Adrenal gland (tissue), 12 donors: Measurements from ENCODE around the gene C4BPA. TPM values are rescaled to one million over a fixed set of nuclear protein-coding genes. Genes with fewer than 3 reads are reported as not detected.

Source experiments
- DNase-seq, 7 donors: peaks; one replicate each; pipeline ENCODE4 v3.0.0-alpha.2; 2019 to 2020
- H3K27ac ChIP-seq, 5 donors: fragments of 200-600 bp; sonication (generic) in 4 of 5; 1 replicate in 3 of 5; 2 replicates in 2 of 5; pipeline versions ENCODE4 v1.5.1 to v1.8.0; 2016 to 2020; ENCODE audit warnings: mild to moderate bottlenecking in 1 of 5
- H3K27me3 ChIP-seq: fragments of 200-600 bp; 2 replicates; pipeline ENCODE4 v1.8.0; 2021
- H3K36me3 ChIP-seq, 2 donors: fragments of 200-600 bp; replicated peaks in 1 of 2; 1 replicate in 1 of 2; 2 replicates in 1 of 2; pipeline versions ENCODE4 v1.5.1 to v1.8.0; 2018 to 2022
- H3K4me1 ChIP-seq, 2 donors: fragments of 200-600 bp; replicated peaks in 1 of 2; 1 replicate in 1 of 2; 2 replicates in 1 of 2; pipeline versions ENCODE4 v1.5.1 to v1.8.0; 2018 to 2021
- H3K4me3 ChIP-seq, 4 donors: fragments of 200-600 bp; sonication (generic) in 3 of 4; one replicate each; pipeline ENCODE4 v1.5.1; 2016 to 2018
- H3K9me3 ChIP-seq, 3 donors: fragments of 200-600 bp; sonication (generic) in 1 of 3; replicated peaks in 1 of 3; 1 replicate in 2 of 3; 2 replicates in 1 of 3; pipeline versions ENCODE4 v1.5.1 to v1.8.0; 2016 to 2021
- POLR2A ChIP-seq, 2 donors: fragments of 450-650 bp; IDR thresholded peaks; one replicate each; pipeline ENCODE4 v1.6.1; 2017; ENCODE audit warnings: antibody characterized with exemption in 2 of 2, mild to moderate bottlenecking in 2 of 2, moderate library complexity in 1 of 2
- WGBS, 4 donors: extraction: QIAGEN DNeasy Blood & Tissue Kit in 2 of 4; methylation state at CpG; one replicate each; pipeline versions ENCODE4 v1.1.5 to v1.1.7; 2013 to 2017; 5-methylcytosine and 5-hydroxymethylcytosine counted together
- intact Hi-C, 2 donors: fragments of 100-400 bp; cut with DNase I; formaldehyde crosslinking; loops; one replicate each; pipeline versions ENCODE4 v1.14.1 to v1.15.0; 2022 to 2023
- polyA plus RNA-seq, 3 donors: library from polyadenylated mRNA; stranded (reverse); fragments of 200-250 nt in 2 of 3; fragments of 350-450 nt in 1 of 3; fragmentation: Illumina TruSeq in 1 of 3; extraction: RNeasy Lipid Tissue Mini Kit (QIAGEN cat#74804) in 1 of 3; gene quantifications; one replicate each; pipeline ENCODE4 v1.2.3, GENCODE V29; 2013 to 2014
- total RNA-seq, 9 donors: library from RNA; depleted of rRNA in 4 of 9; stranded (reverse); fragments of >200 nt in 4 of 9; fragments of 120-200 nt in 1 of 9; fragmentation: NEBNext Ultra II Directional in 1 of 9; extraction: Animal tissue kit (Norgen Biotek cat#: 25700) in 1 of 9; gene quantifications; one replicate each; pipeline versions ENCODE4 v1.1.0 to v1.2.4, GENCODE V29; 2013 to 2023
- TF ChIP-seq, protein P1 (sequence below), 6 experiments: fragments of 450-650 bp in 4 of 6; fragments of 200-600 bp in 2 of 6; sonication (generic) in 1 of 6; IDR thresholded peaks; 1 replicate in 5 of 6; 2 replicates in 1 of 6; pipeline versions ENCODE4 v1.5.1 to v1.8.0; 2016 to 2021; ENCODE audit warnings: antibody characterized with exemption in 6 of 6, mild to moderate bottlenecking in 2 of 6, moderate library complexity in 1 of 6
- donor health status: healthy with polysubstance abuse.
- donor health status: Bipolar disorder and iron deficiency.
- donor health status: DM: yes; HTN: yes; CAD: no.
- donor health status: DM: no; HTN: no; CAD: no.
- donor health status: DM: no; HTN: no; CAD: no.
- donor health status: DM: yes; HTN: yes; CAD: no.

Gene C4BPA
- total and polyA plus RNA-seq, 12 donors: 0.13 to 23.4 (median 0.57) TPM; not detected in 5

DNA sequence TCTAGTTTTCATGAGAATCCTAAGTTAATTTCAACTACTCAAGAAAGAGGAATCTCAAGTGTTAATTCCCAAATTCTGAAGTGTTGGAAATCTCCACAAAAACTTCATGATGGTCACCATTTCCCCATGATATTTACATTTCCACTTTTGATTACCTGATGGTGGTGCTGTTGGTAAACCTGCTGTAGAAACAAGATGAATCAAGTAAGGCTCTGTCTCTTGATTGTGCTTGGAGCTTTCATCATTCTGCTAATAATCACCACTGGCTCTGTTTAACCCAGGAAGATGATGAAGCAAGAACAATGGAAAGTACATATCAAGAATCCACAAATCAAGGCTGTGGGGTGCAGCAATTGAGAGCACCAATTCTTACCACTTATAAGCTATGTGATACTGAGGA is 77.8 kb downstream of the C4BPA start:
- Histone ChIP-seq H3K9me3 (peaks cover 0 to 5% (median 0%) of the 10 kb centered on the region in 3 donors), H3K36me3 (no peaks in the 10 kb centered on the region), H3K4me3 (no peak overlapping the region), H3K27me3 (no peaks in the 10 kb centered on the region), H3K4me1 (no peaks in the 10 kb centered on the region), H3K27ac (no peak overlapping the region)
- no peak for TF ChIP-seq POLR2A (IDR thresholded peaks at IDR 0.05)
- TF ChIP-seq, protein P1, sequence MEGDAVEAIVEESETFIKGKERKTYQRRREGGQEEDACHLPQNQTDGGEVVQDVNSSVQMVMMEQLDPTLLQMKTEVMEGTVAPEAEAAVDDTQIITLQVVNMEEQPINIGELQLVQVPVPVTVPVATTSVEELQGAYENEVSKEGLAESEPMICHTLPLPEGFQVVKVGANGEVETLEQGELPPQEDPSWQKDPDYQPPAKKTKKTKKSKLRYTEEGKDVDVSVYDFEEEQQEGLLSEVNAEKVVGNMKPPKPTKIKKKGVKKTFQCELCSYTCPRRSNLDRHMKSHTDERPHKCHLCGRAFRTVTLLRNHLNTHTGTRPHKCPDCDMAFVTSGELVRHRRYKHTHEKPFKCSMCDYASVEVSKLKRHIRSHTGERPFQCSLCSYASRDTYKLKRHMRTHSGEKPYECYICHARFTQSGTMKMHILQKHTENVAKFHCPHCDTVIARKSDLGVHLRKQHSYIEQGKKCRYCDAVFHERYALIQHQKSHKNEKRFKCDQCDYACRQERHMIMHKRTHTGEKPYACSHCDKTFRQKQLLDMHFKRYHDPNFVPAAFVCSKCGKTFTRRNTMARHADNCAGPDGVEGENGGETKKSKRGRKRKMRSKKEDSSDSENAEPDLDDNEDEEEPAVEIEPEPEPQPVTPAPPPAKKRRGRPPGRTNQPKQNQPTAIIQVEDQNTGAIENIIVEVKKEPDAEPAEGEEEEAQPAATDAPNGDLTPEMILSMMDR (IDR thresholded peaks at IDR 0.05): peak in 5 of 6 experiments; percentile 40 to 60 (median 48)
- intact Hi-C loops: loop anchor here in 1 of 2 donors (10.0 kb wide), 1 partner anchor 223 kb away; no protein-coding TSS in a partner anchor
- peak in 1 of 7 donors; percentile 7 for DNase-seq

DNA sequence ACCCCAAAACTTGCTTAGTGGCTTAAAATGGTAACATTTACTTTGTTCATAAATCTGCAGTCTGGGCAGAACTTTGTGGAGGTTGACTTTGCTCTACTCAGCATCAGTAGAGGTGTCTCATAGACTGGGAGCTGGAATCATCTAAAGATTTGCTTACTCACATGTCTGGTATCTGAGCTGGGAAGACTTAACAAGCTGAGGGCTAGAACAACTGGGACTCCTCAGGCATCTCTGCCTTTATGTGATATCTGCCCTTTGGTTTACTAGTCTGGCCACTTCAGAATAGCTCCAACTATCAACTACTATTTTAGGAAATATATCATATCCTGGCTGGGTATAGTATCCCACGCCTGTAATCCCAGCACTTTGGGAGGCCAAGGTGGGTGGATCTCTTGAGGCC is 82.5 kb downstream of the C4BPA start:
- no peak for DNase-seq
- Histone ChIP-seq H3K4me1 (no peaks in the 10 kb centered on the region), H3K36me3 (no peaks in the 10 kb centered on the region), H3K4me3 (no peak overlapping the region), H3K27ac (no peak overlapping the region), H3K27me3 (no peaks in the 10 kb centered on the region), H3K9me3 (peaks cover 0 to 5% (median 0%) of the 10 kb centered on the region in 3 donors)
- WGBS, 4 donors: 89 to 100% (median 93%) methylated on average over 1 of the region's 1 CpG
- TF ChIP-seq POLR2A (IDR thresholded peaks at IDR 0.05): no peak
- TF ChIP-seq, protein P1 (IDR thresholded peaks at IDR 0.05): no peak
- intact Hi-C loops: loop anchor here in 1 of 2 donors (10.0 kb wide), 1 partner anchor 218 kb away; no protein-coding TSS in a partner anchor

DNA sequence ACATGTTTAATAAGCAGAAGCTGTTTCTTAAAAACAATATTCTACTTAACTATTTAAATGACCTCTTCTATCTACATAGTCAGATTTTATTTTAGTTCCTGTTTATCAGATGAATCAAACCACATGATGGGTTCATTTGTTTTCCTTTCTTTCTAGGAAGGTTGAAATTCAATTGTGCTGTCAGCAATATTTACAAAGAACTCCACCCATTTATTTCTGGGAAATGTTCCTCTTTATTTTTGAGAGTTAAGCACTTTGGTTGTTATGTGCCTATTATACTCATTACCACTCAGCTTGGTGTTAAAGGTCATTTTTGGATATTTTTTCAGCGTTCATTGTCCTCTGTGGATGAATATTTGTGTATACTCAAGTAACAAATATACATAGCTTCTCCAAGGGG is 84.9 kb downstream of the C4BPA start:
- H3K4me3 ChIP-seq: no peak overlapping the region

GRCh38 chr1:207191061-207191460 is 87.0 kb downstream of the C4BPA start:
- no peak overlapping the region for H3K27ac ChIP-seq
- no peaks in the 10 kb centered on the region for H3K4me1 ChIP-seq
- H3K27me3 ChIP-seq: no peaks in the 10 kb centered on the region
- no peaks in the 10 kb centered on the region for H3K36me3 ChIP-seq
- DNase-seq: no peak
- H3K9me3 ChIP-seq: no peaks in the 10 kb centered on the region
- TF ChIP-seq, protein P1 (IDR thresholded peaks at IDR 0.05): no peak
- no peak for TF ChIP-seq POLR2A (IDR thresholded peaks at IDR 0.05)
- H3K4me3 ChIP-seq: no peak overlapping the region
- intact Hi-C loops: no loop called here

More for the DNA sequence above, 84.9 kb downstream of the C4BPA start:
- Histone ChIP-seq H3K9me3 (peaks cover 0 to 5% (median 0%) of the 10 kb centered on the region in 3 donors), H3K4me1 (no peaks in the 10 kb centered on the region), H3K27me3 (no peaks in the 10 kb centered on the region), H3K27ac (peak overlapping the region in 1 of 5 donors; percentile 21), H3K36me3 (no peaks in the 10 kb centered on the region)
- TF ChIP-seq, protein P1 (IDR thresholded peaks at IDR 0.05): no peak
- TF ChIP-seq POLR2A (IDR thresholded peaks at IDR 0.05): no peak
- 55 to 65% (median 61%) methylated on average over 1 of the region's 1 CpG for WGBS, 4 donors
- no peak for DNase-seq
- intact Hi-C loops: loop anchor here in 1 of 2 donors (10.0 kb wide), 1 partner anchor 216 kb away; no protein-coding TSS in a partner anchor
